OCI-LY1 (cell line): ENCODE data around the gene SLC25A26.

Experiments used
- H2AFZ ChIP-seq: fragments of 200-600 bp; sonication (generic), shearing (Covaris generic); 2 replicates; pipeline ENCODE4 v1.6.0; 2014; ENCODE audit warnings: antibody characterized with exemption, mild to moderate bottlenecking, low read length
- H3F3A ChIP-seq: fragments of 200-600 bp; sonication (generic), shearing (Covaris generic); 2 replicates; pipeline ENCODE4 v1.6.0; 2014; ENCODE audit warnings: mild to moderate bottlenecking, antibody characterized with exemption, low read length, moderate library complexity; ENCODE audit not compliant: insufficient read depth
- H3K27ac ChIP-seq: fragments of 200-600 bp; sonication (generic); 2 replicates; pipeline ENCODE4 v1.5.1; 2014; ENCODE audit warnings: low read length, mixed run types, mild to moderate bottlenecking, low read depth; ENCODE audit not compliant: poor library complexity, severe bottlenecking
- H3K27me3 ChIP-seq: fragments of 200-600 bp; sonication (generic); 2 replicates; pipeline ENCODE4 v1.6.0; 2014; ENCODE audit warnings: antibody characterized with exemption, mild to moderate bottlenecking, low read length, moderate library complexity; ENCODE audit not compliant: insufficient read depth
- H3K36me3 ChIP-seq: fragments of 200-600 bp; sonication (generic); 2 replicates; pipeline ENCODE4 v1.6.1; 2014; ENCODE audit warnings: mild to moderate bottlenecking, antibody characterized with exemption, low read length, moderate library complexity, mixed read lengths; ENCODE audit not compliant: insufficient read depth
- H3K4me1 ChIP-seq: fragments of 200-600 bp; sonication (generic); 2 replicates; pipeline ENCODE4 v1.5.1; 2014; ENCODE audit warnings: mild to moderate bottlenecking, low read length, moderate library complexity; ENCODE audit not compliant: insufficient read depth, severe bottlenecking
- H3K4me2 ChIP-seq: fragments of 200-600 bp; sonication (generic), shearing (Covaris generic); 2 replicates; pipeline ENCODE4 v1.6.1; 2014; ENCODE audit warnings: low read length
- H3K4me3 ChIP-seq: fragments of 200-600 bp; sonication (generic); 2 replicates; pipeline ENCODE4 v1.5.1; 2014; ENCODE audit warnings: low read length, low read depth, mild to moderate bottlenecking, mixed read lengths; ENCODE audit not compliant: poor library complexity, severe bottlenecking
- H3K79me2 ChIP-seq: fragments of 200-600 bp; shearing (Covaris generic); 2 replicates; pipeline ENCODE4 v1.6.1; 2016; ENCODE audit warnings: mixed run types, low read length, mixed read lengths; ENCODE audit not compliant: insufficient read depth
- H3K9ac ChIP-seq: fragments of 200-600 bp; sonication (generic), shearing (Covaris generic); 2 replicates; pipeline ENCODE4 v1.6.1; 2014; ENCODE audit warnings: mild to moderate bottlenecking, low read length, mixed read lengths
- H3K9me2 ChIP-seq: fragments of 200-600 bp; sonication (generic), shearing (Covaris generic); 2 replicates; pipeline ENCODE4 v1.6.1; 2014; ENCODE audit warnings: low read depth, mild to moderate bottlenecking, low read length, mixed read lengths
- H3K9me3 ChIP-seq: fragments of 200-600 bp; shearing (Covaris generic); 2 replicates; pipeline ENCODE4 v1.6.1; 2014; ENCODE audit warnings: low read length, mixed read lengths
- H4K20me1 ChIP-seq: fragments of 200-600 bp; sonication (generic), shearing (Covaris generic); 2 replicates; pipeline ENCODE4 v1.6.0; 2016; ENCODE audit warnings: mild to moderate bottlenecking, low read length; ENCODE audit not compliant: insufficient read depth
- EZH2 ChIP-seq: fragments of 200-600 bp; sonication (generic), shearing (Covaris generic); IDR thresholded peaks from 2 replicates; pipeline ENCODE4 v1.8.0; 2017; ENCODE audit warnings: borderline replicate concordance, mixed run types, mild to moderate bottlenecking, antibody characterized with exemption, low read length, moderate library complexity, mixed read lengths
- TF ChIP-seq, protein P1 (sequence below): fragments of 200-600 bp; sonication (generic), shearing (Covaris generic); IDR thresholded peaks from 2 replicates; pipeline ENCODE4 v1.5.1; 2017; ENCODE audit warnings: mild to moderate bottlenecking, antibody characterized with exemption, low read length, moderate library complexity, mixed read lengths

Gene SLC25A26

DNA sequence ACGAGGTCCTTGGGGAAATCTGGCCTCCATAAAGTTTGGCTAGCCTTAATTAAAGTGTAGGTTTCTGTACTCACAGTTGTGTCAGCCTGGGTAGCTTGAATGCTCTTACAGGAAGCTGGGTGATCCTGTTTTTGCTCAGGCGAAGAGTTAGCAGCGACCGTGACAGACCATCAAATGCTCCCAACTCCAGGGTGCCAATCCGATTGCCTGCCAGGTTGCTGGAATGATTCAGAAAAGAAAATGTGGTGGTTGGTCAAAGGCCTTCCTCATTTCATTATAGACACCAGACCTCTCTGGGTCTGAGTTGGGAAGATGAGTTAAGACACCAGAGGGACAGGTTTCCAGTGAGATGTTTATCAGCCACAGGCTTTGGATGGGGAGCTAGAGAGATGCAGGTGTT, 194.0 kb downstream of the SLC25A26 start:
- Histone ChIP-seq H3F3A (no peaks in the 10 kb centered on the region), H3K9ac (no peak overlapping the region), H2AFZ (no peak overlapping the region), H3K9me2 (no peaks in the 10 kb centered on the region), H4K20me1 (no peaks in the 10 kb centered on the region), H3K4me3 (no peak overlapping the region), H3K27me3 (no peaks in the 10 kb centered on the region), H3K36me3 (no peaks in the 10 kb centered on the region), H3K27ac (no peak overlapping the region), H3K9me3 (no peaks in the 10 kb centered on the region), H3K79me2 (no peaks in the 10 kb centered on the region), H3K4me1 (no peaks in the 10 kb centered on the region), H3K4me2 (no peak overlapping the region)
- no peak for TF ChIP-seq EZH2
- TF ChIP-seq, protein P1, sequence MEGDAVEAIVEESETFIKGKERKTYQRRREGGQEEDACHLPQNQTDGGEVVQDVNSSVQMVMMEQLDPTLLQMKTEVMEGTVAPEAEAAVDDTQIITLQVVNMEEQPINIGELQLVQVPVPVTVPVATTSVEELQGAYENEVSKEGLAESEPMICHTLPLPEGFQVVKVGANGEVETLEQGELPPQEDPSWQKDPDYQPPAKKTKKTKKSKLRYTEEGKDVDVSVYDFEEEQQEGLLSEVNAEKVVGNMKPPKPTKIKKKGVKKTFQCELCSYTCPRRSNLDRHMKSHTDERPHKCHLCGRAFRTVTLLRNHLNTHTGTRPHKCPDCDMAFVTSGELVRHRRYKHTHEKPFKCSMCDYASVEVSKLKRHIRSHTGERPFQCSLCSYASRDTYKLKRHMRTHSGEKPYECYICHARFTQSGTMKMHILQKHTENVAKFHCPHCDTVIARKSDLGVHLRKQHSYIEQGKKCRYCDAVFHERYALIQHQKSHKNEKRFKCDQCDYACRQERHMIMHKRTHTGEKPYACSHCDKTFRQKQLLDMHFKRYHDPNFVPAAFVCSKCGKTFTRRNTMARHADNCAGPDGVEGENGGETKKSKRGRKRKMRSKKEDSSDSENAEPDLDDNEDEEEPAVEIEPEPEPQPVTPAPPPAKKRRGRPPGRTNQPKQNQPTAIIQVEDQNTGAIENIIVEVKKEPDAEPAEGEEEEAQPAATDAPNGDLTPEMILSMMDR = no peak

DNA sequence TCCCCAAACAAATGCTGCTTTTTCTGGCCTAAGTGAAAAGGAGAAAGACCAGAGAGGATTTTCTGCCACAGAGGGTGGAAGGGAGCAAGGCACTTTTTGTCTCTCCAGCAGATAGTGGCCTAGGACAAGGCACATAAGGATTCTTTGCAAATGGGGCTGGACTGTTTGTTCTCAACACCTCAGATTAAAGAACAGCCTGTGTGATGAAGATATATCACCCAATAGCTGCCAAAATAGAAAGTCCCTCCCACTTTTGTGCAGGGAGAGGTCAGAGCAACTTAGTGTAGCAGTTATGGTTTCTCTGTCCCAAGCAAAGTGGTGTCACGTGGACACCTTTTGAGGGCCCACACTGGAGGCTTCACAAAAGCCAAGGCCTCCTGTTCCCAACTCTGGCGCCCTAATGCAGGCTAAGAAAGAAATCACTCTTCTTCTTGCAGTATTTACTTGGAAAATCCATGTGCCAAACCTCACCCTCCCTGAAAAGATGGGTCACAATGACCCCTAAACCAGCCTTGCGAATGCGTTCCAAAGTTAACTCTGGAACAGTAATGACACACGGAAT, 195.1 kb downstream of the SLC25A26 start:
- H4K20me1 ChIP-seq = no peaks in the 10 kb centered on the region
- no peaks in the 10 kb centered on the region for H3K27me3 ChIP-seq
- TF ChIP-seq, protein P1 = no peak
- no peak for TF ChIP-seq EZH2
- no peak overlapping the region for H3K9ac ChIP-seq
- no peak overlapping the region for H3K27ac ChIP-seq
- no peak overlapping the region for H3K4me3 ChIP-seq
- no peak overlapping the region for H3K4me2 ChIP-seq
- no peaks in the 10 kb centered on the region for H3K4me1 ChIP-seq
- H3F3A ChIP-seq = no peaks in the 10 kb centered on the region
- H3K9me2 ChIP-seq = no peaks in the 10 kb centered on the region
- H3K79me2 ChIP-seq = no peaks in the 10 kb centered on the region
- H3K9me3 ChIP-seq = no peaks in the 10 kb centered on the region
- no peaks in the 10 kb centered on the region for H3K36me3 ChIP-seq
- no peak overlapping the region for H2AFZ ChIP-seq

DNA sequence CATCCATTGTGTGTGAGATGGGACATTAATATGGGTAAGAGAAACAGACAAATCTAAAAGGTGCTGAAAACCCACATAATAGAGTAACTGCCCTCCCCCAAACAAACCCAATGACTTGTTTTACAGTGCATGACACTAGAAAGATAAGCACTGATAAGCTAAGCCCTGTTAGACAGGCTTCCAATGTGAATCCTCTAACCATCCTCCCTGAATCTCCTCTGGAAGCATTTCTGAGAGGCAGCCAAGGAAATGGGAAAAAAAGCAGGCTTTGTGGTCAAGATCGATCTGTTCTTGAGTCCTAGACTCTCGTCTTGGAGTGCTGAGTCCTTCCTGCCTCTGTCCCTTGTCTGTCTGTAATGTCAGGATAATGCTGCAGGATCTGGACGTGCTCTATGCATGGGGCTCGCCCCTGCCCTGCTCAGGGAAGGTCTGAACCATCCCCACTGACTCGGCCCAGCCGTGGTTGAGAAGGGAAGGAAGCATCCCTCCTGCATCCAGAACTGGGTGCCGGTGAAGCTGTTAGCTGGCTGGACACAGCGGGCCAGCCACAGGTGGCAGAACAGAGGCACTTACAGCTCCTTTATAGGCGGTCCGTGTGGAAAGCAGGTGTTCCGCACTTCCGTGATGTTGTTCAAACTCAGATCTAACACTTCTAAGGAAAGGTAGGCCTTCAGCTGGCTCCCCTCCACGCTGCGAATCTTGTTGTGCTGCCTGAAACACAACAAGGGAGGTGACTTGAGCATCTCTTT, 195.9 kb downstream of the SLC25A26 start:
- no peaks in the 10 kb centered on the region for H3K9me3 ChIP-seq
- H3K4me2 ChIP-seq = no peak overlapping the region
- H4K20me1 ChIP-seq = no peaks in the 10 kb centered on the region
- no peaks in the 10 kb centered on the region for H3K27me3 ChIP-seq
- H3K9ac ChIP-seq = no peak overlapping the region
- H3K79me2 ChIP-seq = no peaks in the 10 kb centered on the region
- H2AFZ ChIP-seq = no peak overlapping the region
- H3K27ac ChIP-seq = no peak overlapping the region
- no peaks in the 10 kb centered on the region for H3K36me3 ChIP-seq
- H3K4me1 ChIP-seq = no peaks in the 10 kb centered on the region
- H3K4me3 ChIP-seq = no peak overlapping the region
- no peaks in the 10 kb centered on the region for H3F3A ChIP-seq
- no peaks in the 10 kb centered on the region for H3K9me2 ChIP-seq
- TF ChIP-seq EZH2 = no peak
- TF ChIP-seq, protein P1 = no peak
